Measurements from ENCODE around the gene DAD1. TPM values are rescaled to one million over a fixed set of nuclear protein-coding genes. Genes with fewer than 3 reads are reported as not detected.

DAD1 gene
- total RNA-seq, 1 donor from 2014 or later = 149 TPM

DNA sequence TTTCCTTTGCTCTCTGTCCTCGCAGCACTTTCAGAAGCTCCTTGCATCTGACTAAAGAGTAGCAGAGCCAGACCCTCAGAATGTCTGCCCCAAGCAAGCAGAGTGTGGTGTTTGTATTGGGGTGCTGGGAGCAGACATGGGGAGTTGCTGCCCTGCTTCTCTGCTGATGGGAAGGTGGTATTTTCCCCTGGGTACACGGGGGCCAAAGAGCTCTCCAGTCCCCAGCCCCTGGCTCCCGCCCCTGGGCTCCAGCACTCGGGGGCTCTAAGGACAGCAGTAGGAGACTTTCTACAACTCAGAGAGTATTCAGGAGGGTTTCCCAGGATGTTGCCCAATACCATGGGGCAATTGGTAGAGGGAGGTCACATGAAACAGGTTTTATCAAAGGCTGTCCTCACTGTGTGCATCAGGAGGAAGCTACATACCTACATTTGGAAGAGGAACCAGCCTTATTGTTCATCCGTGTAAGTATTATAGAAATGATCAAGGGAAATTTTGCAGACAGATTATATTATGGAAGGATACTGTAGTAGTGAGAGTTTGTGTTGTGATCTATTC lies 50.3 kb downstream of the DAD1 start:
- DNase-seq (ENCODE audit: low spot score, unreplicated experiment) = no peak
- H3K9me3 Mint-ChIP-seq (ENCODE audit: low read depth) = no peaks in the 10 kb centered on the region
- TF ChIP-seq, protein P1, sequence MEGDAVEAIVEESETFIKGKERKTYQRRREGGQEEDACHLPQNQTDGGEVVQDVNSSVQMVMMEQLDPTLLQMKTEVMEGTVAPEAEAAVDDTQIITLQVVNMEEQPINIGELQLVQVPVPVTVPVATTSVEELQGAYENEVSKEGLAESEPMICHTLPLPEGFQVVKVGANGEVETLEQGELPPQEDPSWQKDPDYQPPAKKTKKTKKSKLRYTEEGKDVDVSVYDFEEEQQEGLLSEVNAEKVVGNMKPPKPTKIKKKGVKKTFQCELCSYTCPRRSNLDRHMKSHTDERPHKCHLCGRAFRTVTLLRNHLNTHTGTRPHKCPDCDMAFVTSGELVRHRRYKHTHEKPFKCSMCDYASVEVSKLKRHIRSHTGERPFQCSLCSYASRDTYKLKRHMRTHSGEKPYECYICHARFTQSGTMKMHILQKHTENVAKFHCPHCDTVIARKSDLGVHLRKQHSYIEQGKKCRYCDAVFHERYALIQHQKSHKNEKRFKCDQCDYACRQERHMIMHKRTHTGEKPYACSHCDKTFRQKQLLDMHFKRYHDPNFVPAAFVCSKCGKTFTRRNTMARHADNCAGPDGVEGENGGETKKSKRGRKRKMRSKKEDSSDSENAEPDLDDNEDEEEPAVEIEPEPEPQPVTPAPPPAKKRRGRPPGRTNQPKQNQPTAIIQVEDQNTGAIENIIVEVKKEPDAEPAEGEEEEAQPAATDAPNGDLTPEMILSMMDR (IDR thresholded peaks at IDR 0.05; ENCODE audit: unreplicated experiment) = no peak
- no peaks in the 10 kb centered on the region for H3K4me1 Mint-ChIP-seq (ENCODE audit: low read depth)
- H3K27me3 Mint-ChIP-seq = peaks cover 5% of the 10 kb centered on the region
- H3K4me3 Mint-ChIP-seq (ENCODE audit: low read depth) = no peak overlapping the region
- no peak overlapping the region for H3K27ac Mint-ChIP-seq
- no peaks in the 10 kb centered on the region for H3K36me3 Mint-ChIP-seq (ENCODE audit: insufficient read depth)

DNA sequence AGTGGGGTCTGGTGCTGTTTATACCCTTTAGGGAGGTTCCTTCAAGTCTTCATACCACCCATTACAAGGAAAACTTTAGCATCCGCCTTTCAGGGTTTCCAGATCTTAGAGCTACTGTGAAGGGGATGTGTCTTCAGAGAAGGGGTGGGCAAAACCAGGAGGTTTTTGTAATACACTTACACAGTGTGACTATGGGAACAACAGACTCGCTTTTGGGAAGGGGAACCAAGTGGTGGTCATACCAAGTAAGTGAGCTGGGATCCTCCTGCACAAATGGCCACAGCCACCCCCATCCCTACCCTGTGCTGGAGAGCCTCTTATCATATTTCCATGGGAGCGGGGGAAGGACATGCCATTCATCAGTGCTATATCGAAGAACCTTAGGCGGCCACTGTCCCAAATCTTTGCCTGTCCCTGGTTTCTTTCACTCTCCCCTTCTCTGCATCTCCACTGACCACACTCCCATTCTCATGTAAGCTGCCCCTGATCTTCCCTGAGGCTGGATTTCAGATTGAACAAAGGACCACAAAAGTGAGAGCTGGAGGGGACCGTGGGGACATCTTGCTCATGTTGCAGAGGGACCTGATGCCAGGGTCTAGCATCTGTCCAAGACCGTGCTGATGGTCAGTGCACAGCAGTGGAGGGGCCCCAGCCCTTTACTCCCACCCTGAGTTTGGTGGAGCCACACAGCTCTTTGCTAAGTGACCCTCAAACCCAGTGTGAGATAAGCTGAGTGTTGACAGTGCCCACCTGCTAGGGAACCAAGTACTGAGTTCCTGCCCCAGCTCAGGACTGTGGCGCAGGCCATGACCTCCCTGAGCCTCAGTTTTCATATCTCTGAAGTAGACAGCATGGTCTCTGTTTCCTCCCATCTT lies 51.4 kb downstream of the DAD1 start:
- Mint-ChIP-seq H3K4me3 (ENCODE audit: low read depth) (no peak overlapping the region), H3K27ac (no peak overlapping the region), H3K27me3 (peaks cover 5% of the 10 kb centered on the region), H3K36me3 (ENCODE audit: insufficient read depth) (no peaks in the 10 kb centered on the region), H3K4me1 (ENCODE audit: low read depth) (no peaks in the 10 kb centered on the region), H3K9me3 (ENCODE audit: low read depth) (no peaks in the 10 kb centered on the region)
- DNase-seq (ENCODE audit: low spot score, unreplicated experiment) = no peak
- TF ChIP-seq, protein P1 (IDR thresholded peaks at IDR 0.05; ENCODE audit: unreplicated experiment) = no peak

DNA sequence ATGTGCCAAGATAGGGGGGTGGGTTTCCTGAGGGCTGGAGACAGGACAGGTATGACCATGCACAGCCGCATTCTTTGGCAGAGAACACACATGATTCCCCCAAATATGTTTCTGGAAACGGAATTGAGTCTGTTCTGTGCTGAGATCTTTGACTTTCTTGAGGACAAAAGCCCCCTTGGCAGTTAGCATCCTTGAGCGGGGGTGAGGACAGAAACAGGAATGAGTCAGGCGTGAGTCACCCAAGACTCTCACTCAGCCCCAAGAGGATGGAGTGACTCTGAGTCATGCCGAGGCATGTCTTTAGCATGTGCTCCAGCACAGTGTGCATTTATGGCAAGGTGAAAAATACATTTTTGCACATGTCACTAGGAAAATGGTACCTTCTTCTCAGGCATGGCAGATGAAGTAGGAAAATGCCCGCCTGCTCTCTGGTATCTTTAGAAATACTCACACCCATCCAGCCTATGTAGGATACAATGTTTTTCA lies 52.1 kb downstream of the DAD1 start:
- TF ChIP-seq, protein P1 (IDR thresholded peaks at IDR 0.05; ENCODE audit: unreplicated experiment) = no peak
- Mint-ChIP-seq H3K27me3 (peaks cover 5% of the 10 kb centered on the region), H3K27ac (no peak overlapping the region), H3K4me1 (ENCODE audit: low read depth) (no peaks in the 10 kb centered on the region), H3K4me3 (ENCODE audit: low read depth) (no peak overlapping the region), H3K36me3 (ENCODE audit: insufficient read depth) (no peaks in the 10 kb centered on the region), H3K9me3 (ENCODE audit: low read depth) (no peaks in the 10 kb centered on the region)
- DNase-seq (ENCODE audit: low spot score, unreplicated experiment) = no peak

DNA sequence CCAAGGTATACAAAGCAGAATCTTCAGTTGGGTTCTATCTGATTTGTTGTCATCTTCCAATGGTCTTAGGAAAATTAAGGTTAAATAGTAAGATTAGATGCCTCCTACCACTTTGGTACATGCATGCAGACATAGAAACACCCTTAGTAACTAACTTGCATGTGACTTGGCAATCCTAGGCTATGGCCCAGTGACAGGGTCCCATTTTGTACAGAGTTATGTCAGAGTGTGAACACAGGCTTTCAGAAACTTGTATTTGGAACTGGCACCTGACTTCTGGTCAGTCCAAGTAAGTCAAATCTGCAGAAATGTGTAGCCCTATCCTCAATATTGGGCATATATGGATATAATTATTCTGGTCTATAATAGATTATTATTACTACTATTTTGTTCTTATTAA lies 53.1 kb downstream of the DAD1 start:
- H3K27me3 Mint-ChIP-seq = no peaks in the 10 kb centered on the region
- DNase-seq (ENCODE audit: low spot score, unreplicated experiment) = no peak
- no peaks in the 10 kb centered on the region for H3K9me3 Mint-ChIP-seq (ENCODE audit: low read depth)
- TF ChIP-seq, protein P1 (IDR thresholded peaks at IDR 0.05; ENCODE audit: unreplicated experiment) = no peak
- no peaks in the 10 kb centered on the region for H3K4me1 Mint-ChIP-seq (ENCODE audit: low read depth)
- H3K27ac Mint-ChIP-seq = no peak overlapping the region
- H3K4me3 Mint-ChIP-seq (ENCODE audit: low read depth) = no peak overlapping the region
- no peaks in the 10 kb centered on the region for H3K36me3 Mint-ChIP-seq (ENCODE audit: insufficient read depth)

DNA sequence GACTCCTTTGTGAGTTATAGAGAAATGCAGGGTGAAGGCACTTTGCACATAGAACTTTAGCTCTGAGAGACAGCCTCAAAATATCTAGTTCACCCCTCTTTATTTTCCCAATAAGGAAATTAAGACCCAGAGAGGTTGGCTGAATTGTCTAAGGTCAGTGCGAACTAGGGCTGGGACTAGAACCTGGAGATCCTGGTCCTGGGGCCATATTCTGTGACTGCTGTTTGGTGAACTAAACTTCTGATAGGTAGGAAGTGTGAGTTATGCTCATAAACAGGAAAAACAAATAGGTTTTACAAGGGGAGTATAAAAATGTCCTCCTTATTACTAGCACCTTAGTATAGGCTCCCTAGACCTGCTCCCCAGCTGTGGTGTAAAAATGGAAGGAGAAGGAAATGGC lies 53.9 kb downstream of the DAD1 start:
- no peak for DNase-seq (ENCODE audit: low spot score, unreplicated experiment)
- Mint-ChIP-seq H3K27ac (no peak overlapping the region), H3K27me3 (no peaks in the 10 kb centered on the region), H3K9me3 (ENCODE audit: low read depth) (no peaks in the 10 kb centered on the region), H3K36me3 (ENCODE audit: insufficient read depth) (no peaks in the 10 kb centered on the region), H3K4me1 (ENCODE audit: low read depth) (peaks cover 4% of the 10 kb centered on the region), H3K4me3 (ENCODE audit: low read depth) (no peak overlapping the region)
- TF ChIP-seq, protein P1 (IDR thresholded peaks at IDR 0.05; ENCODE audit: unreplicated experiment) = no peak

All from progenitor cell of endocrine pancreas (in vitro differentiated cells).